C4-2B (cell line): ENCODE measurements around the gene CFDP1.
A peak's percentile ranks its signal among the peaks of the same experiment; 100 is the strongest.

Source experiments
- H3K27ac ChIP-seq: fragments of 450-650 bp; 2 replicates; pipeline ENCODE4 v1.5.1; 2017
- ZFX ChIP-seq: fragments of 450-650 bp; IDR thresholded peaks from 2 replicates; pipeline ENCODE4 v1.6.1; 2017
- TF ChIP-seq, protein P1 (sequence below): fragments of 450-650 bp; conservative IDR thresholded peaks from 2 replicates; pipeline ENCODE4 v1.5.1; 2017; ENCODE audit warnings: mild to moderate bottlenecking

The CFDP1 gene

GRCh38 chr16:75416904-75417565, 16.3 kb downstream of the CFDP1 start:
- TF ChIP-seq ZFX = no peak
- TF ChIP-seq, protein P1, sequence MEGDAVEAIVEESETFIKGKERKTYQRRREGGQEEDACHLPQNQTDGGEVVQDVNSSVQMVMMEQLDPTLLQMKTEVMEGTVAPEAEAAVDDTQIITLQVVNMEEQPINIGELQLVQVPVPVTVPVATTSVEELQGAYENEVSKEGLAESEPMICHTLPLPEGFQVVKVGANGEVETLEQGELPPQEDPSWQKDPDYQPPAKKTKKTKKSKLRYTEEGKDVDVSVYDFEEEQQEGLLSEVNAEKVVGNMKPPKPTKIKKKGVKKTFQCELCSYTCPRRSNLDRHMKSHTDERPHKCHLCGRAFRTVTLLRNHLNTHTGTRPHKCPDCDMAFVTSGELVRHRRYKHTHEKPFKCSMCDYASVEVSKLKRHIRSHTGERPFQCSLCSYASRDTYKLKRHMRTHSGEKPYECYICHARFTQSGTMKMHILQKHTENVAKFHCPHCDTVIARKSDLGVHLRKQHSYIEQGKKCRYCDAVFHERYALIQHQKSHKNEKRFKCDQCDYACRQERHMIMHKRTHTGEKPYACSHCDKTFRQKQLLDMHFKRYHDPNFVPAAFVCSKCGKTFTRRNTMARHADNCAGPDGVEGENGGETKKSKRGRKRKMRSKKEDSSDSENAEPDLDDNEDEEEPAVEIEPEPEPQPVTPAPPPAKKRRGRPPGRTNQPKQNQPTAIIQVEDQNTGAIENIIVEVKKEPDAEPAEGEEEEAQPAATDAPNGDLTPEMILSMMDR = no peak
- no peak overlapping the region for H3K27ac ChIP-seq

DNA sequence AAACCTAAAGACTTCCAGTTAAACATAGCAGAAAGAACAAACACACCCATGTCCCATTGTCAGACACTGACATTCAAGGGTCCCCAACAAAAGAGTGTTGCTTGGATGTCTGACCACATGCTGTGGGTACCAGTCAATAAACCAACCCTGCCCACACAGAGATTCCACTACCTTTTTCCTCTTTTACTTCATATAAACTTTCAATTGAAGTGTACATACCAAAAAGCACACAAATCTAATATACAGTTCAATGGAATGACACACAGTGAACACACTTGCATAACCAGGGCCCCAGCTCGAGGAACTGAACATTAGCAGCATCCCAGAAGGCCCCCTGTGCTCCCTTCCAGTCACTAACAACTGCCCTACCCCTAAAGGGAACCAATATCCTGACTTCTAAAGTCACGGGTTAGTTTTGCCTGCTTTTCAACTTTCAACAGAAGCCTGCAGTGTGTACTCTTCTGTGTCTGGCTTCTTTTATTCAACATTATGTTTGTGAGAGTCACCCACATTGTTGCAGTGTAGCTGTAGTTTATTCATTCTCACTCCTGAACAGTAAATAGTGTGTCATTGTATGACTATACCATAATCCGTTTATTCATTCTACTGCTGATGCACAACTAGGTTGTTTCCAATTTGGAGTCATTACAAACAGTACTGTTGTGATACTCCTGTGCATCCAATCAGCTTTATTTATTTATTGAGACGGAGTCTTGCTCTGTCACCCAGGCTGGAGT, 18.0 kb downstream of the CFDP1 start:
- H3K27ac ChIP-seq = no peak overlapping the region
- no peak for TF ChIP-seq ZFX
- TF ChIP-seq, protein P1 = no peak

GRCh38 chr16:75413951-75414350, 19.4 kb downstream of the CFDP1 start:
- H3K27ac ChIP-seq = no peak overlapping the region
- TF ChIP-seq ZFX = no peak

- no peak overlapping the region for H3K27ac ChIP-seq
- TF ChIP-seq, protein P1 = no peak
- TF ChIP-seq ZFX = no peak
Observed at GRCh38 chr16:75406943-75407342, 26.4 kb downstream of the CFDP1 start.

DNA sequence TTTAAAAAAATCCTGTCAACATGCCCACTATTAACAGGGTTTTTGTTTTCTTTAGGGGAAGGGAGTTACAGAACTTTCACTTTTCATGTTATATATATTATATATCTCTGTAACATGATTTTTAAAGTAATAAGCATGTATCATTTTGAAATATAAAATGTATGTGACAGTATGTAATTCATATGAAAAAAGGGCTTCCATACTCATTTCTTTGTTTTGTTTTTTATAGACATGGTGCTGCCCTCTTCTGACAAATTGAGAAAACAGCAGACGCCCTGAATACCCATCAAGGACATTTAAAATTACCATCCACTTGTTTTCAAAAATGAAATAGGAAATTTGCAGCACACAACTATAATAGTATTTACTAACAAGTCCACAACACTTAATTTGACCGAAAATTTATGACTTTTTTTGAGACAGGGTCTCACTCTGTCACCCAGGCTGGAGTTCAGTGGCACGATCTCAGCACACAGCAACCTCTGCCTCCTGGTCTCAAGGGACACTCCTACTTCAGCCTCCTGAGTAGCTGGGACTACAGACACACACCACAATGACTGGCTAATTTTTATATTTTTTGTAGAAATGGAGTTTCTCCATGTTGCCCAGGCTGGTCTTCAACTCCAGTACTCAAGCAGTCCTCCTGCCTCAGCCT, 30.4 kb downstream of the CFDP1 start:
- no peak for TF ChIP-seq ZFX
- TF ChIP-seq, protein P1 = peak; percentile 81
- H3K27ac ChIP-seq = no peak overlapping the region

- no peak overlapping the region for H3K27ac ChIP-seq
- no peak for TF ChIP-seq ZFX
- TF ChIP-seq, protein P1 = no peak
Observed at GRCh38 chr16:75402159-75402820, 31.0 kb downstream of the CFDP1 start.

- H3K27ac ChIP-seq = no peak overlapping the region
- TF ChIP-seq ZFX = no peak
- TF ChIP-seq, protein P1 = no peak
Observed at GRCh38 chr16:75401691-75402090, 31.6 kb downstream of the CFDP1 start.
